ENCODE data around the gene SMOC2. TPM values are rescaled to one million over a fixed set of nuclear protein-coding genes. Genes with fewer than 3 reads are reported as not detected.

The SMOC2 gene
- total RNA-seq, 1 experiment from 2014 or later: 2.1 TPM

DNA sequence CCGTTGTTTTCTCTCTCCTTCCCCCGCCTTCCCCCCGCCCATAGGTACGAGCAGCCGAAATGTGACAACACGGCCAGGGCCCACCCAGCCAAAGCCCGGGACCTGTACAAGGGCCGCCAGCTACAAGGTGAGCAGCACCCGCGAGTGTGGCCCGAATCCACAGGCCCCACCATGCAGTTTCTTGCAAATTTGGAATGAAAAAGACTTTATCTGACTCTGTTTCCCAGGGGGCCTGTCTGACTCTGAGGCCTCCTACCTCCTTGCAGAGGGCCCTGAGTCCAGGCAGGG lies 167.1 kb downstream of the SMOC2 start:
- no peak for TF ChIP-seq CTCF (conservative IDR thresholded peaks at IDR 0.05)
- H3K9me3 ChIP-seq (ENCODE audit: control insufficient read depth, low read depth, low read length): no peaks in the 10 kb centered on the region
- no peaks in the 10 kb centered on the region for H3K27me3 ChIP-seq (ENCODE audit: insufficient read depth, low read length)
- no peak overlapping the region for H4K8ac ChIP-seq (replicated peaks; ENCODE audit: insufficient read length, low read depth, low read length)
- H3K4me1 ChIP-seq (ENCODE audit: insufficient read depth, low read length): no peaks in the 10 kb centered on the region; the same call in 1 of the 2 replicates
- no peak overlapping the region for H3T11ph ChIP-seq (ENCODE audit: low read length)
- H2BK15ac ChIP-seq (ENCODE audit: low read depth, low read length): no peak overlapping the region
- no peaks in the 10 kb centered on the region for H3K79me1 ChIP-seq (ENCODE audit: insufficient read depth, low read depth, low read length, poor library complexity, severe bottlenecking)
- no peak for DNase-seq
- H2AFZ ChIP-seq (ENCODE audit: low read length): no peak overlapping the region
- no peak overlapping the region for H2AK5ac ChIP-seq (ENCODE audit: insufficient read length, low read length)
- H2BK5ac ChIP-seq (ENCODE audit: insufficient read length, low read length): no peak overlapping the region
- H2BK20ac ChIP-seq (ENCODE audit: low read depth, low read length, poor library complexity, severe bottlenecking): no peak overlapping the region
- peaks cover 13 to 15% of the 10 kb centered on the region in 2 experiments for H3K4me1 Mint-ChIP-seq
- no peak overlapping the region for H3K4ac ChIP-seq (ENCODE audit: low read depth, low read length)
- H4K5ac ChIP-seq (ENCODE audit: insufficient read length, low read depth, low read length): no peak overlapping the region
- no peak overlapping the region for H3K23ac ChIP-seq (ENCODE audit: insufficient read length, low read depth, low read length)
- H3K4me3 Mint-ChIP-seq: no peak overlapping the region
- no CpG with 5 or more reads among the region's 11 CpGs for WGBS (ENCODE audit: extremely low coverage, insufficient read length, low lambda C conversion rate)
- 0 out of 7 replicates have a peak, but pooled peaks cover 0 to 2% (median 2%) of the 10 kb centered on the region in 3 experiments for H3K36me3 Mint-ChIP-seq (ENCODE audit: insufficient read depth in 1 of 3, low read depth in 3 of 3)
- no peak overlapping the region for H3K18ac ChIP-seq (ENCODE audit: insufficient read length, low read depth, low read length)
- H3K79me2 ChIP-seq (ENCODE audit: insufficient read depth, low read length): no peaks in the 10 kb centered on the region
- H4K91ac ChIP-seq (ENCODE audit: insufficient read length, low read depth, low read length): no peak overlapping the region
- H3K27ac Mint-ChIP-seq: no peak overlapping the region; a peak in 1 of 7 replicates
- H3K4me2 ChIP-seq (ENCODE audit: insufficient read depth, insufficient read length, low read length): no peak overlapping the region
- H3K27ac ChIP-seq (ENCODE audit: insufficient read length, low read depth, low read length): no peak overlapping the region
- no peak overlapping the region for H3K14ac ChIP-seq (ENCODE audit: insufficient read depth, low read length)
- no peak overlapping the region for H3K9ac ChIP-seq (ENCODE audit: extremely low read depth, insufficient read length, low read length)
- no peak overlapping the region for H2BK12ac ChIP-seq (ENCODE audit: insufficient read length, low read depth, low read length)
- no peaks in the 10 kb centered on the region for H4K20me1 ChIP-seq (ENCODE audit: control insufficient read depth, insufficient read depth, insufficient read length)
- no peak overlapping the region for H2BK120ac ChIP-seq (ENCODE audit: low read depth, low read length, poor library complexity, severe bottlenecking)
- no peaks in the 10 kb centered on the region for H3K23me2 ChIP-seq (ENCODE audit: insufficient read length, low read depth, low read length, poor library complexity, severe bottlenecking)
- peaks cover 3% of the 10 kb centered on the region; the same call in 1 of the 2 replicates for H3K27me3 Mint-ChIP-seq (ENCODE audit: low read depth)
- peaks cover 2% of the 10 kb centered on the region in 2 experiments; a peak in 1 of 5 replicates for H3K9me3 Mint-ChIP-seq
- no peak overlapping the region for H3K56ac ChIP-seq (ENCODE audit: insufficient read length, low read depth, low read length)
